NK-92 (cell line): Measurements from ENCODE around the gene FOXB2.

Experiments
- DNase-seq: peaks from one replicate; lab custom pipeline; 2025; ENCODE audit not compliant: unreplicated experiment; lab: John Stamatoyannopoulos, UW

Gene FOXB2

GRCh38 chr9:77063645-77064285, 44.3 kb downstream of the FOXB2 start:
- DNase-seq = no peak

- no peak for DNase-seq
Measured at GRCh38 chr9:77066388-77066787, 46.9 kb downstream of the FOXB2 start.
